HL-60 (cell line): ENCODE data around the gene ANO2.

Source experiments
- POLR2AphosphoS5 ChIP-seq: IDR thresholded peaks from 2 replicates; pipeline ENCODE4 v1.6.1; 2012; ENCODE audit warnings: low read depth
- TF ChIP-seq, protein P1 (sequence below): IDR thresholded peaks from one replicate; pipeline ENCODE4 v1.5.1; 2011; ENCODE audit warnings: low read length, control low read depth, inconsistent platforms; ENCODE audit not compliant: insufficient read depth

DNA sequence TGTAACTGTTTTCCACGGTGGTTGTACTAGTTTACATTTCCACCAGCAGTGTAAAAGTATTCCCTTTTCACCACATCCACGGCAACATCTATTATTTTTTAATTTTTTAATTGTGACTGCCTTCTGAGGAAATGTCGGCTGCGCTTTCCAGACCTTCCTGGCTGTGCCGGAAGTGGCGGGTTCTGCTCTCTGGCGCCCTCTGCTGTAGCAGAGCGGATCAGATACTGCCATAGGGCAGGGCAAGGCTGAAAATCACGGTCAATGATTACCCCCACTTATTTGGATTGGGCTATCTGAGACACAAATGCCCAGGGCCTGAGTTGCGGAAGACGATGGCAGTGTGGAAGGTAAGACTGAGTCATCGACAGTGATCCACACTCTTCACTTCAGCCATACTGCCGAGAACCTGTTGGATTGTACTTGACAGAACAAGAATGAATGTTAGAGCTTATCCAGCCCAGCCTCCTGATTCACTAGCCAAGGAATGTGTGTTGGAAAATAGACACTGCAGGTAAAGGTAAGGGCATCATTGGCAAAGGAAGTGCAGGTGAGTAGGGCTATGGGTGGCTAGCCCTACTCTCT is 388.9 kb downstream of the ANO2 start:
- no peak for TF ChIP-seq POLR2AphosphoS5
- TF ChIP-seq, protein P1, sequence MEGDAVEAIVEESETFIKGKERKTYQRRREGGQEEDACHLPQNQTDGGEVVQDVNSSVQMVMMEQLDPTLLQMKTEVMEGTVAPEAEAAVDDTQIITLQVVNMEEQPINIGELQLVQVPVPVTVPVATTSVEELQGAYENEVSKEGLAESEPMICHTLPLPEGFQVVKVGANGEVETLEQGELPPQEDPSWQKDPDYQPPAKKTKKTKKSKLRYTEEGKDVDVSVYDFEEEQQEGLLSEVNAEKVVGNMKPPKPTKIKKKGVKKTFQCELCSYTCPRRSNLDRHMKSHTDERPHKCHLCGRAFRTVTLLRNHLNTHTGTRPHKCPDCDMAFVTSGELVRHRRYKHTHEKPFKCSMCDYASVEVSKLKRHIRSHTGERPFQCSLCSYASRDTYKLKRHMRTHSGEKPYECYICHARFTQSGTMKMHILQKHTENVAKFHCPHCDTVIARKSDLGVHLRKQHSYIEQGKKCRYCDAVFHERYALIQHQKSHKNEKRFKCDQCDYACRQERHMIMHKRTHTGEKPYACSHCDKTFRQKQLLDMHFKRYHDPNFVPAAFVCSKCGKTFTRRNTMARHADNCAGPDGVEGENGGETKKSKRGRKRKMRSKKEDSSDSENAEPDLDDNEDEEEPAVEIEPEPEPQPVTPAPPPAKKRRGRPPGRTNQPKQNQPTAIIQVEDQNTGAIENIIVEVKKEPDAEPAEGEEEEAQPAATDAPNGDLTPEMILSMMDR: peak; percentile 16
